A673 (cell line): ENCODE results near the gene SGSM1. TPM values are rescaled to one million over a fixed set of nuclear protein-coding genes. Genes with fewer than 3 reads are reported as not detected.

Experiments used
- BruUV-seq: library from RNA; stranded (reverse); fragments of 400-500 nt; replicated peaks from 2 replicates; lab custom pipeline; 2021; lab: Mats Ljungman, UMichigan
- CTCF ChIA-PET: fragments of 300-600 bp; sonication (Branson Sonifier 250); formaldehyde crosslinking; loops from one replicate; lab custom pipeline; 2022; ENCODE audit warnings: antibody characterized with exemption; lab: Charles Lee
- POLR2A ChIA-PET: fragments of 300-600 bp; sonication (Branson Sonifier 250); formaldehyde crosslinking; loops from one replicate; lab custom pipeline; 2022; ENCODE audit warnings: antibody characterized with exemption; ENCODE audit not compliant: low non-redundant PET; lab: Charles Lee
- DNase-seq: peaks from one replicate; pipeline ENCODE4 v3.0.0-alpha.2; 2015; ENCODE audit warnings: low spot score
- H3K27ac ChIP-seq: fragments of 200-600 bp; sonication (generic); 2 replicates; pipeline ENCODE4 v1.5.1; 2016; ENCODE audit warnings: mixed run types, low read depth, mild to moderate bottlenecking, mixed read lengths, antibody characterized with exemption, low read length; ENCODE audit not compliant: poor library complexity, severe bottlenecking
- H3K27me3 ChIP-seq: fragments of 200-600 bp; sonication (generic); replicated peaks from 2 replicates; pipeline ENCODE4 v1.6.1; 2017; ENCODE audit warnings: mixed run types, low read depth, mild to moderate bottlenecking, mixed read lengths, antibody characterized with exemption, low read length; ENCODE audit not compliant: insufficient read depth, poor library complexity
- H3K36me3 ChIP-seq: fragments of 200-600 bp; sonication (generic); 2 replicates; pipeline ENCODE4 v1.6.1; 2016; ENCODE audit warnings: mixed run types, mild to moderate bottlenecking, mixed read lengths, antibody characterized with exemption, low read length; ENCODE audit not compliant: insufficient read depth, poor library complexity, severe bottlenecking
- H3K4me1 ChIP-seq: fragments of 200-600 bp; sonication (generic); 2 replicates; pipeline ENCODE4 v1.6.1; 2017; ENCODE audit warnings: mixed run types, mild to moderate bottlenecking, mixed read lengths, antibody characterized with exemption, low read length; ENCODE audit not compliant: insufficient read depth, poor library complexity, severe bottlenecking
- H3K4me3 ChIP-seq: fragments of 200-600 bp; sonication (generic); 2 replicates; pipeline ENCODE4 v1.5.1; 2016; ENCODE audit warnings: low read depth, mixed run types, mild to moderate bottlenecking, mixed read lengths, low read length; ENCODE audit not compliant: poor library complexity, severe bottlenecking
- H3K9me3 ChIP-seq: fragments of 200-600 bp; sonication (generic); 2 replicates; pipeline ENCODE4 v1.6.1; 2016; ENCODE audit warnings: mixed run types, low read depth, mild to moderate bottlenecking, mixed read lengths, antibody characterized with exemption, low read length; ENCODE audit not compliant: poor library complexity, severe bottlenecking
- EZH2 ChIP-seq: fragments of 200-600 bp; sonication (generic); IDR thresholded peaks from 2 replicates; pipeline ENCODE4 v1.6.1; 2017; ENCODE audit warnings: borderline replicate concordance, low read depth, mild to moderate bottlenecking, mixed read lengths, antibody characterized with exemption, low read length; ENCODE audit not compliant: poor library complexity, severe bottlenecking
- intact Hi-C: fragments of 100-400 bp; cut with micrococcal nuclease; formaldehyde crosslinking; loops from one replicate; pipeline ENCODE4 v1.10.0; 2022; ENCODE audit not compliant: unreplicated experiment
- total RNA-seq: library from RNA; stranded (reverse); gene quantifications from 2 replicates; pipeline ENCODE4 v1.2.3, GENCODE V29; 2021
- TF ChIP-seq, protein P1 (sequence below): fragments of 300-800, 200-600 bp; sonication (generic); conservative IDR thresholded peaks from 2 replicates; pipeline ENCODE4 v1.5.1; 2017; ENCODE audit warnings: low read depth, mild to moderate bottlenecking, antibody characterized with exemption, low read length, moderate library complexity, mixed read lengths

Gene SGSM1
- total RNA-seq, 1 experiment from 2014 or later: not detected

DNA sequence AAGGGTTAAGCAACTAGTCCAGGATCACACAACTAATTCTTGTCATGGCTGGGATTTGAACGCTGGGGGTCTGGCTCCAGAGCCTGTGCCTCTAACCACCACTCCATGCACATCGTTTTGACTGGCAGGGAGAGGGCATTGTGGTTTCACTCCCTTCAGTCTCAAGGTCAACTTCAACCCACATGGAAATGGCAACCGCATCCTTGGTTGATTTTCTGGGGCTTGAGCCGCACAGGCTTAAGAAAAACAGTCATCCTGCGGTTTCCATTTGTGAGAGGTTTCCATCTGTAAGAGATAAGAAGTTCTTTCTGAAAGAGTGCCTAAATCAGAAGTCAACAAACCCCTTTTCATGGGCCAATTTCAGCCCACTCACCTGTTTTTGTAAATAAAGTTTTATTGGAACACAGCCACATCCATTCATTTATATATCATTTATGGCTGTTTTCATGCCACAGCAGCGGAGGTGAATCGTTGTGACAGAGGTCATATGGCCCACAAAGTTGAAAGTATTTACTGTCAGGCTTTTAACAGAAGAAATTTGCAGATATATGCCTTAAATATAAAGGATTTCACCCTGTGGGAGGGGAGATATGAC is 65.7 kb downstream of the SGSM1 start:
- Histone ChIP-seq H3K4me3 (no peak overlapping the region), H3K9me3 (no peaks in the 10 kb centered on the region), H3K27ac (no peak overlapping the region), H3K36me3 (no peaks in the 10 kb centered on the region), H3K4me1 (no peaks in the 10 kb centered on the region), H3K27me3 (no peaks in the 10 kb centered on the region)
- BruUV-seq: no TSS peak
- POLR2A ChIA-PET: no interaction called here
- no peak for TF ChIP-seq EZH2
- TF ChIP-seq, protein P1, sequence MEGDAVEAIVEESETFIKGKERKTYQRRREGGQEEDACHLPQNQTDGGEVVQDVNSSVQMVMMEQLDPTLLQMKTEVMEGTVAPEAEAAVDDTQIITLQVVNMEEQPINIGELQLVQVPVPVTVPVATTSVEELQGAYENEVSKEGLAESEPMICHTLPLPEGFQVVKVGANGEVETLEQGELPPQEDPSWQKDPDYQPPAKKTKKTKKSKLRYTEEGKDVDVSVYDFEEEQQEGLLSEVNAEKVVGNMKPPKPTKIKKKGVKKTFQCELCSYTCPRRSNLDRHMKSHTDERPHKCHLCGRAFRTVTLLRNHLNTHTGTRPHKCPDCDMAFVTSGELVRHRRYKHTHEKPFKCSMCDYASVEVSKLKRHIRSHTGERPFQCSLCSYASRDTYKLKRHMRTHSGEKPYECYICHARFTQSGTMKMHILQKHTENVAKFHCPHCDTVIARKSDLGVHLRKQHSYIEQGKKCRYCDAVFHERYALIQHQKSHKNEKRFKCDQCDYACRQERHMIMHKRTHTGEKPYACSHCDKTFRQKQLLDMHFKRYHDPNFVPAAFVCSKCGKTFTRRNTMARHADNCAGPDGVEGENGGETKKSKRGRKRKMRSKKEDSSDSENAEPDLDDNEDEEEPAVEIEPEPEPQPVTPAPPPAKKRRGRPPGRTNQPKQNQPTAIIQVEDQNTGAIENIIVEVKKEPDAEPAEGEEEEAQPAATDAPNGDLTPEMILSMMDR: no peak
- CTCF ChIA-PET: no interaction called here
- intact Hi-C loops: no loop called here
- DNase-seq: no peak

DNA sequence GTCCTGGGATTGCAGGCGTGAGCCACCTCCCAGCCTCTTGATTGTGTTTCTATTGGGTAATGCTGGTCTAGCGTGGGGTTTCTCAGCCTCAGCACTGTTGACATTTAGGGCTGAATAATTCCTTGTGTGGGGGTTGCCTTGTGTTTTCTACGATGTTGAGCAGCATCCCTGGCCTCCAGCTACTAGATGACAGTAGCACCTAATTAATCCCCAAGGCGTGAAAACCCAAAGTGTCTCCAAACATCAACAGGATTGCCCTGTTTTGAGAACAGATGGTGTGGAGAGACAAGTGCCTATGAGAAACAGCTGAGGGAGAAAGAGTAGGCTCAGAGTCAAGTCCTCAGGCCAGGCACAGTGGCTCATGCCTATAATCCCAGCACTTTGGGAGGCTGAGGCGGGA is 67.2 kb downstream of the SGSM1 start:
- Histone ChIP-seq H3K27me3 (no peaks in the 10 kb centered on the region), H3K36me3 (no peaks in the 10 kb centered on the region), H3K4me3 (no peak overlapping the region), H3K9me3 (no peaks in the 10 kb centered on the region), H3K4me1 (no peaks in the 10 kb centered on the region), H3K27ac (no peak overlapping the region)
- ChIA-PET POLR2A (no interaction called here), CTCF (no interaction called here)
- intact Hi-C loops: no loop called here
- no peak for DNase-seq
- TF ChIP-seq EZH2: no peak
- TF ChIP-seq, protein P1: no peak
- no TSS peak for BruUV-seq

DNA sequence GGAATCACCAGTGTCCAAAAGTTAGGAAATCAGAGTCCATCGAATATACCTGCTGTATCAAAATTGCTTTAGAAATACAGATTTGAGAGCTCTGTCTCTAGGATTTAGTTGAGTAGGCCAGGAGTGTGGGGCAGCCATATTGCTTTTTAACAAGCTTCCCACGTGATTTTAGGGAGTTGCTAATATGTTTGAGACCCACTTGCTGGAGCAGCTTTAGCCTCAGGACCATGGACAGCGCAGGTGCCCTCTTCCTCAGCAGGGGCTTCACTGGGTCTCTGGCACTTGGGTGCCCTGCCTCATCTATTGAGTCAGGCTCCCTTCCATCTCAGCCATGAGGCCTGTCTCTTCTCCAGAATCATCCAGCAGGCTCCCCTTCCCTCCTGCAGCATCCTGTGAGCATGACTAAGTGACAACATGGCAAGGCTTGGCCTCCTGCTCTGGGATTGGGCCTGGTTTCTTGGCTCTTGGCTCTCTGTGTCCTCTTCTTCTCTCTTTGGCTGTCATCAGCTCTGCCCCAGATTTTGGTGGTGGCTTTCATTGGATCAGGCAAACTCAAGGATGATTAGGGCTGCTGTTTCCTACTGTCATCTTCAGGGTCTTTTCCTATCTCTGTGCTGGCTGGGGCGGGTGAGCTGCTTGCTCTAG is 70.0 kb downstream of the SGSM1 start:
- CTCF ChIA-PET: interaction anchor here (1.2 kb wide), 1 partner anchor 73 kb away, joined by 3 read pairs; no protein-coding TSS in a partner anchor
- POLR2A ChIA-PET: interaction anchor here (0.6 kb wide), 1 partner anchor 261 kb away, joined by 4 read pairs; no protein-coding TSS in a partner anchor
- H3K9me3 ChIP-seq: no peaks in the 10 kb centered on the region
- peak; percentile 47 for DNase-seq
- no peaks in the 10 kb centered on the region for H3K4me1 ChIP-seq
- TF ChIP-seq, protein P1: no peak
- no peak for TF ChIP-seq EZH2
- no peaks in the 10 kb centered on the region for H3K27me3 ChIP-seq
- no peak overlapping the region for H3K4me3 ChIP-seq
- intact Hi-C loops: no loop called here
- H3K27ac ChIP-seq: no peak overlapping the region
- BruUV-seq: no TSS peak
- no peaks in the 10 kb centered on the region for H3K36me3 ChIP-seq
